K562 (cell line): Measurements from ENCODE around the gene CCDC85B. TPM values are rescaled to one million over a fixed set of nuclear protein-coding genes. Genes with fewer than 3 reads are reported as not detected.
A peak's percentile ranks its signal among the peaks of the same experiment; 100 is the strongest.

Experiments used
- C11orf30 ChIP-seq: fragments of 450-650 bp; IDR thresholded peaks from 2 replicates; pipeline ENCODE4 v1.6.1; 2016; ENCODE audit warnings: low read depth, mild to moderate bottlenecking
- CBX3 ChIP-seq, 2 experiments: IDR thresholded peaks; 1 replicate in 1 of 2; 2 replicates in 1 of 2; pipeline ENCODE4 v1.6.1; 2012; ENCODE audit warnings: inconsistent platforms in 2 of 2, low read length in 2 of 2, borderline replicate concordance in 1 of 2, control low read depth in 1 of 2
- CREM ChIP-seq: IDR thresholded peaks from 2 replicates; pipeline ENCODE4 v1.6.1; 2014; ENCODE audit warnings: antibody characterized with exemption, low read depth
- E2F3 ChIP-seq: fragments of 250-450 bp; sonication (Bioruptor Pico); IDR thresholded peaks from 2 replicates; pipeline ENCODE4 v1.4.0; 2020; ENCODE audit warnings: mild to moderate bottlenecking
- ELK3 ChIP-seq: fragments of 450-650 bp; formaldehyde crosslinking; IDR thresholded peaks from 2 replicates; pipeline ENCODE4 v1.4.0; 2020; ENCODE audit warnings: mild to moderate bottlenecking
- ESRRB ChIP-seq: fragments of 250-450 bp; sonication (Bioruptor Pico); IDR thresholded peaks from 2 replicates; pipeline ENCODE4 v1.5.0; 2020; ENCODE audit warnings: mild to moderate bottlenecking, moderate library complexity, borderline replicate concordance
- HNRNPH1 ChIP-seq: fragments of 200-400 bp; formaldehyde crosslinking; optimal IDR thresholded peaks from 2 replicates; pipeline ENCODE3; 2017; ENCODE audit warnings: low read depth, mild to moderate bottlenecking, low read length, moderate library complexity
- MCM2 ChIP-seq: fragments of 450-650 bp; IDR thresholded peaks from 2 replicates; pipeline ENCODE4 v1.6.1; 2017; ENCODE audit warnings: low read depth, mild to moderate bottlenecking
- MTA2 ChIP-seq: fragments of 450-650 bp; IDR thresholded peaks from 2 replicates; pipeline ENCODE4 v1.6.1; 2016; ENCODE audit warnings: low read depth
- PREB ChIP-seq: sonication (generic); formaldehyde crosslinking; IDR thresholded peaks from 2 replicates; pipeline ENCODE4 v1.8.1; 2023; ENCODE audit warnings: mild to moderate bottlenecking, missing genetic modification reagents
- SMAD3 ChIP-seq: fragments of 450-650 bp; formaldehyde crosslinking; conservative IDR thresholded peaks from 2 replicates; pipeline ENCODE4 v1.4.0; 2020; ENCODE audit warnings: mild to moderate bottlenecking
- TCF15 ChIP-seq: fragments of 250-450 bp; sonication (Bioruptor Pico); IDR thresholded peaks from 2 replicates; pipeline ENCODE4 v1.8.0; 2022; ENCODE audit warnings: moderate library complexity, mild to moderate bottlenecking, inconsistent platforms
- TCFL5 ChIP-seq: fragments of 250-450 bp; sonication (Bioruptor Pico); conservative IDR thresholded peaks from 2 replicates; pipeline ENCODE4 v1.6.1; 2021; ENCODE audit warnings: mild to moderate bottlenecking, moderate library complexity, matching md5 sums
- TEAD4 ChIP-seq, 2 experiments: sonication (generic) in 1 of 2; formaldehyde crosslinking in 1 of 2; IDR thresholded peaks; 2 replicates each; pipeline versions ENCODE4 v1.6.1 to v1.8.0; 2012 to 2022; ENCODE audit warnings: borderline replicate concordance in 1 of 2, inconsistent platforms in 1 of 2, low read length in 1 of 2, mild to moderate bottlenecking in 1 of 2, missing genetic modification reagents in 1 of 2
- TRIM25 ChIP-seq: fragments of 450-650 bp; IDR thresholded peaks from 2 replicates; pipeline ENCODE4 v1.7.0; 2016; ENCODE audit warnings: borderline replicate concordance
- XRCC4 ChIP-seq: IDR thresholded peaks from one replicate; pipeline ENCODE4 v1.6.1; 2011; ENCODE audit not compliant: insufficient read depth, insufficient read length; ENCODE audit errors: extremely low read depth
- ZNF121 ChIP-seq: sonication (generic); formaldehyde crosslinking; conservative IDR thresholded peaks from 2 replicates; pipeline ENCODE4 v1.8.0; 2022; ENCODE audit warnings: missing genetic modification reagents
- ZNF282 ChIP-seq: sonication (generic); formaldehyde crosslinking; IDR thresholded peaks from 2 replicates; pipeline ENCODE4 v1.8.1; 2023; ENCODE audit warnings: missing genetic modification reagents
- ZNF398 ChIP-seq: fragments of 250-450 bp; sonication (Bioruptor Pico); IDR thresholded peaks from 2 replicates; pipeline ENCODE4 v1.8.0; 2021; ENCODE audit warnings: moderate library complexity, mild to moderate bottlenecking, inconsistent platforms
- ZSCAN29 ChIP-seq: fragments of 450-650 bp; IDR thresholded peaks from 2 replicates; pipeline ENCODE4 v1.6.1; 2017
- polyA plus RNA-seq, 8 experiments: library from polyadenylated mRNA; depleted of rRNA in 4 of 8; stranded (reverse) in 5 of 8; unstranded in 3 of 8; fragments of >200 nt; fragmentation: Nextera tagmentation in 2 of 8; fragmentation: Illumina TruSeq in 1 of 8; extraction: Ambion mirVana in 2 of 8; extraction: Trizol in 1 of 8; gene quantifications; 2 replicates each; pipeline versions ENCODE4 v1.2.1 to v1.2.3, GENCODE V29; 2011 to 2014; ENCODE audit warnings: inconsistent platforms in 1 of 8, missing spikeins in 1 of 8
- total RNA-seq, 7 experiments: library from RNA; depleted of rRNA in 6 of 7; stranded (reverse); fragments of >200 nt in 6 of 7; fragmentation: Illumina TruSeq in 2 of 7; extraction: Trizol in 2 of 7; gene quantifications; 2 replicates each; pipeline versions ENCODE4 v1.2.1 to v1.2.3, GENCODE V29; 2011 to 2021; ENCODE audit warnings: low replicate concordance in 1 of 7

CCDC85B gene
- total and polyA plus RNA-seq, 9 of the 15 experiments (the other 6 are each of a cell fraction or from before 2014, with no cell fraction given), result 0.14 to 138 (median 6.2) TPM

- TF ChIP-seq PREB (CRISPR knock-in tag) (no peak), CREM (peak; percentile 78), TRIM25 (no peak), CBX3 (IDR thresholded peaks at IDR 0.05; ENCODE audit: borderline replicate concordance in 1 of 2, low read length in 2 of 2) (no peak; a peak in 1 of 3 replicates), MTA2 (no peak), C11orf30 (no peak), MCM2 (no peak), TEAD4 (IDR thresholded peaks at IDR 0.05; ENCODE audit: low read length) (no peak), TEAD4 (CRISPR knock-in tag; IDR thresholded peaks at IDR 0.05; ENCODE audit: borderline replicate concordance) (no peak), ZNF398 (CRISPR knock-in tag) (no peak), TCFL5 (CRISPR knock-in tag) (no peak), ESRRB (CRISPR knock-in tag) (no peak), HNRNPH1 (no peak), SMAD3 (CRISPR knock-in tag) (no peak), E2F3 (CRISPR knock-in tag) (no peak), XRCC4 (no peak), ZNF121 (no peak), TCF15 (CRISPR knock-in tag) (no peak), ELK3 (CRISPR knock-in tag) (no peak), ZNF282 (CRISPR knock-in tag) (no peak), ZSCAN29 (0 out of 2 replicates have a peak, but pooled peaks have one; percentile 23)
Observed at GRCh38 chr11:65873318-65874156, 16.9 kb upstream of the CCDC85B start (continued).
